Osteoblast (primary cell): ENCODE results near the gene TLR9. TPM values are rescaled to one million over a fixed set of nuclear protein-coding genes. Genes with fewer than 3 reads are reported as not detected.
A peak's percentile ranks its signal among the peaks of the same experiment; 100 is the strongest.

Experiments
- DNase-seq: peaks from one replicate; pipeline ENCODE4 v3.0.0; 2011; ENCODE audit warnings: low spot score, mixed read lengths; ENCODE audit not compliant: insufficient read length; ENCODE audit errors: missing footprints
- H2AFZ ChIP-seq: 2 replicates; pipeline ENCODE4 v1.6.0; 2011; ENCODE audit warnings: mild to moderate bottlenecking, low read length
- H3K27ac ChIP-seq: 2 replicates; pipeline ENCODE4 v1.5.1; 2011; ENCODE audit warnings: mild to moderate bottlenecking, low read depth, low read length, moderate library complexity
- H3K27me3 ChIP-seq: 2 replicates; pipeline ENCODE4 v1.6.0; 2012; ENCODE audit warnings: mild to moderate bottlenecking, control low read depth, inconsistent platforms, low read length, moderate library complexity; ENCODE audit not compliant: insufficient read depth
- H3K36me3 ChIP-seq: 2 replicates; pipeline ENCODE4 v1.5.1; 2011; ENCODE audit warnings: mild to moderate bottlenecking, low read length, control low read depth, moderate library complexity; ENCODE audit not compliant: insufficient read depth
- H3K4me1 ChIP-seq: 2 replicates; pipeline ENCODE4 v1.5.1; 2011; ENCODE audit warnings: mild to moderate bottlenecking, low read length, control low read depth, moderate library complexity; ENCODE audit not compliant: insufficient read depth
- H3K4me2 ChIP-seq: 2 replicates; pipeline ENCODE4 v1.6.0; 2011; ENCODE audit warnings: mild to moderate bottlenecking, low read length; ENCODE audit not compliant: insufficient read depth
- H3K4me3 ChIP-seq: fragments of 200-600 bp; sonication (generic); 3 replicates; pipeline ENCODE4 v1.5.1; 2012; ENCODE audit warnings: mild to moderate bottlenecking, low read length, inconsistent platforms; ENCODE audit not compliant: insufficient read depth
- H3K79me2 ChIP-seq: 2 replicates; pipeline ENCODE4 v1.6.0; 2012; ENCODE audit warnings: mild to moderate bottlenecking, low read length, control low read depth, inconsistent platforms; ENCODE audit not compliant: insufficient read depth
- H3K9me3 ChIP-seq: 2 replicates; pipeline ENCODE4 v1.5.1; 2011; ENCODE audit warnings: low read depth, low read length, control low read depth
- H4K20me1 ChIP-seq: 2 replicates; pipeline ENCODE4 v1.6.0; 2012; ENCODE audit warnings: mild to moderate bottlenecking, low read length, control low read depth; ENCODE audit not compliant: insufficient read depth
- CTCF ChIP-seq: IDR thresholded peaks from 2 replicates; pipeline ENCODE4 v1.5.1; 2011; ENCODE audit warnings: mild to moderate bottlenecking, low read depth, low read length, moderate library complexity; ENCODE audit errors: extremely low read depth
- small RNA-seq: library from RNA; depleted of rRNA; stranded (forward); fragments of <200 nt; gene quantifications from one replicate; pipeline ENCODE3, GENCODE V24; 2012
- total RNA-seq: library from RNA; depleted of rRNA; stranded (reverse); fragments of >200 nt; gene quantifications from 2 replicates; pipeline ENCODE4 v1.2.3, GENCODE V29; 2012

Gene TLR9
- total RNA-seq, 1 donor: not detected

- no peaks in the 10 kb centered on the region for H3K79me2 ChIP-seq
- no peaks in the 10 kb centered on the region for H4K20me1 ChIP-seq
- no peaks in the 10 kb centered on the region for H3K9me3 ChIP-seq
- no peak overlapping the region for H3K27ac ChIP-seq
- H3K4me1 ChIP-seq: peaks cover 7% of the 10 kb centered on the region
- no peak overlapping the region for H3K4me2 ChIP-seq
- DNase-seq: peak; percentile 32
- no peak overlapping the region for H2AFZ ChIP-seq
- no peak for TF ChIP-seq CTCF
- no peak overlapping the region for H3K4me3 ChIP-seq
- no peaks in the 10 kb centered on the region for H3K27me3 ChIP-seq
- H3K36me3 ChIP-seq: no peaks in the 10 kb centered on the region
These were observed 53.1 kb downstream of the TLR9 start for GRCh38 chr3:52172262-52172757.

- H3K27ac ChIP-seq: no peak overlapping the region
- no peaks in the 10 kb centered on the region for H4K20me1 ChIP-seq
- H3K36me3 ChIP-seq: no peaks in the 10 kb centered on the region
- DNase-seq: peak; percentile 91
- TF ChIP-seq CTCF: peak; percentile 26
- H3K4me1 ChIP-seq: peaks cover 7% of the 10 kb centered on the region
- H3K9me3 ChIP-seq: no peaks in the 10 kb centered on the region
- no peaks in the 10 kb centered on the region for H3K79me2 ChIP-seq
- no peak overlapping the region for H3K4me3 ChIP-seq
- H3K27me3 ChIP-seq: no peaks in the 10 kb centered on the region
- no peak overlapping the region for H2AFZ ChIP-seq
- H3K4me2 ChIP-seq: no peak overlapping the region
These were observed 53.8 kb downstream of the TLR9 start for GRCh38 chr3:52171514-52172261.

Small RNAs within 50 kb of the gene (small RNA-seq; reads per million reads assigned to genes)
- 2,397 reads per million, percentile 99 among the genes with 10 or more reads in this experiment for gene MIRLET7G

Other genes with a start within 250 kb of the TLR9 start
- gene ACY1, start 242.1 kb downstream of the TLR9 start, total RNA-seq: 35.7 and 37.6 TPM in 2 replicates
- 824 and 862 TPM in 2 replicates for gene RPL29, start 229.8 kb downstream of the TLR9 start, total RNA-seq
- gene DUSP7, start 169.1 kb downstream of the TLR9 start, total RNA-seq: 12.7 and 13.8 TPM in 2 replicates
- gene POC1A, start 71.2 kb downstream of the TLR9 start, total RNA-seq: 1.8 and 3.2 TPM in 2 replicates
- 35.4 and 39.1 TPM in 2 replicates for gene ALAS1, start 27.5 kb downstream of the TLR9 start, total RNA-seq
- gene TWF2, start 13.5 kb upstream of the TLR9 start, total RNA-seq: 115 and 138 TPM in 2 replicates
- 23.9 and 28.2 TPM in 2 replicates for gene PPM1M, start 20.1 kb upstream of the TLR9 start, total RNA-seq
- 54.2 and 58.3 TPM in 2 replicates for gene WDR82, start 53.0 kb upstream of the TLR9 start, total RNA-seq
- 13.8 and 15.0 TPM in 2 replicates for gene GLYCTK, start 62.2 kb upstream of the TLR9 start, total RNA-seq
- gene DNAH1, start 90.7 kb upstream of the TLR9 start, total RNA-seq: 8.0 and 8.7 TPM in 2 replicates
- gene BAP1, start 184.4 kb upstream of the TLR9 start, total RNA-seq: 65.4 and 72.4 TPM in 2 replicates
- 8.8 and 10.9 TPM in 2 replicates for gene PHF7, start 185.0 kb upstream of the TLR9 start, total RNA-seq
- under 0.01 TPM in 1 of 2 replicates, not detected in the other for gene SEMA3G, start 219.5 kb upstream of the TLR9 start, total RNA-seq
- gene TNNC1, start 228.4 kb upstream of the TLR9 start, total RNA-seq: 0.29 and 0.36 TPM in 2 replicates
- gene NISCH, start 230.0 kb upstream of the TLR9 start, total RNA-seq: 72.2 and 83.2 TPM in 2 replicates